ELR (cell line): ENCODE data around the gene SORBS1.
"Not testable (repeated sequence)": the region's sequence is repeated elsewhere in the genome, so short reads cannot be mapped to it uniquely, and the experiment has no call there.

Source experiments
- DNase-seq: peaks from one replicate; pipeline ENCODE4 v3.0.0-alpha.2; 2015; ENCODE audit warnings: low read depth

Gene SORBS1

DNA sequence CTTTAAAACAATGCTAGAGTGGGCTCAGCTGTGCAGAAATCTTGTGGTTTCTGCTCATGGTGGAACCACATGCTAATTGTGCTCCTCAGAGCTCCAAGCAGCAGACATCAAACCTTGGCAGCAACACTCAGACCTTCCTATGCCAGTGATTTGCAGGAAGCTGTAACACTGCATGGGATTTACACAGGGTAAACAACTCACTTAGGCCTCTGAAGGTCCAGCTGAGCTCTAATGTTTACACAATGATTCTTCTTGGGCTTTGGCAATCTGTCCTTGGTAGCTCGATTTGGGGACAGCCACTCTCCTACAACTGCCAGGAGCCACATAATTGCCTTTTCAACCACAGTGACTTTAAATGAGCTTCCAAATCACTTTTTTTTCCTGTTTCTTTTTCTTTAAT lies 172.6 kb downstream of the SORBS1 start:
- no peak for DNase-seq

- no peak for DNase-seq
Observed at GRCh38 chr10:95388109-95388471, 173.1 kb downstream of the SORBS1 start.

DNA sequence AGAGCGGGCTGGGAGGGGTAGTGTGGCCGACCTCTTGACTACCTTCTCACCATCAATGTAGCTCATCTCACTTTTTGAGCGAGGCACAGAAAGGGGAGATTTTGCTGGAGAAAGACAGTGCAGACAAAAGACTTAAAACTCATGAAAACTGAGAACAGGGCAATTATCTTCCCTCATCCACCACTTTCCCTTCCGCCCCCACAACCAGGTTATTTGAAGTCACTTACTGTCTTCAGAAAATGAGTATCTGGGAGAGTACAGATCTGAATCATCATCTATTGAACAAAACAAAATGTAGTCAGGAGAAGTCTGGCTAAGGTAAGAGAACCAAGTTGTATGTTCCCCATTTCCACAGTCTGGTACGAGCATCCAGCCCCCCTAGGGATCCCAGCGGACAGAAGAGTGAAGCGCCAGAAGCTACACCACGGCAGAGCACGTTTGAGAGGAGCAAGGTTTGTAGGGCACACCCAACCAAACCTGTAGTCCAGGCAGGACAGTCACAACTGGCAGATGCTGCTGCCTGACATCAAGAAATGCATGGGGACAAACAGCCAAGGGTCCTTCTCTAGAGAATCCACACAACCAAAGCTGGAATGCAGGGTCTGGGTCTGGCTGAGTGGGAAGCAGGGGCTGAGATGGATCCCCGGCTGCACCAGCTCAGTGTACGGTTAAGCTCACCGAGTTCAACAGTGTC lies 177.0 kb downstream of the SORBS1 start:
- no peak for DNase-seq

GRCh38 chr10:95382596-95382995 lies 178.6 kb downstream of the SORBS1 start:
- no peak for DNase-seq

DNA sequence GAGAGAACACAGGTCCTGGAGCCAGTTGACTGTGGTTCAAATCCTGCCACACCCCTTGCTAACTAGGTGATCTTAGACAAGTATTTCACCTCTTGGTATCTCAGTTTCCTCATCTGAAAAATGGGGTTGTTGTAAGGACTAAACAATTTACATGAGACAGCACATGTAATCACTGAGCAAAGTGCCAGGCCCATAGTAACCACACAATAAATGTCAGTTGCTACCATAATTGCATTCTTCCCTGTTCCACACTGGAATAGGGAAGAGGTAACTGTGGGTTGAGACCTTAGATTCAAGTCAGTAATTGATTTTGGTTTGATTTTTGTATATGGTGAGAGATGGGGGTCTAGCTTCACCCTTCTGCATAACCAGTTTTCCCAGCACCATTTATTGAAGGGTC lies 179.0 kb downstream of the SORBS1 start:
- DNase-seq = no peak

- DNase-seq = no peak
Observed at GRCh38 chr10:95377950-95378349, 183.2 kb downstream of the SORBS1 start.

GRCh38 chr10:95375418-95375817 lies 185.8 kb downstream of the SORBS1 start:
- DNase-seq = no peak

- peak; percentile 82 for DNase-seq
Observed at GRCh38 chr10:95374597-95375209, 186.5 kb downstream of the SORBS1 start.

DNA sequence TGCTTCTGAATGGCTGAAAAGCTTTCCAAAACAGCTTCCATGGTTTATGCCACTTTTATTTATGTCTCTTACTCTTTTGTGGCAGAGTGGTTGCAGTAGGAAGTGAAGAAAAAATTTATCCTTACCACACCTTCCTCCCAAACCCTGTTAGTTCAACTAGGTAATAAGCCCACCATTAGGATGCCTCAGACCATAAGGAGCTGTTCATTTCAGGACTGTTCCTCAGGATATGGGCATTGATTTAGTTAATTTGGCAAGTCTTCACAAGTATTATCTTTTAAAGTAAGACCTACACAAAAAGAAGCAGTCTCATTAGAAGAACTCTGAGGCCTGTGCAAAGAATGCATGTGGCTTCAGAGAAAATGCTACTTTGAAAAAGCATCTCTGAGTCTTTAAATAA lies 187.5 kb downstream of the SORBS1 start:
- DNase-seq = no peak

GRCh38 chr10:95364342-95364741 lies 196.8 kb downstream of the SORBS1 start:
- DNase-seq = no peak

DNA sequence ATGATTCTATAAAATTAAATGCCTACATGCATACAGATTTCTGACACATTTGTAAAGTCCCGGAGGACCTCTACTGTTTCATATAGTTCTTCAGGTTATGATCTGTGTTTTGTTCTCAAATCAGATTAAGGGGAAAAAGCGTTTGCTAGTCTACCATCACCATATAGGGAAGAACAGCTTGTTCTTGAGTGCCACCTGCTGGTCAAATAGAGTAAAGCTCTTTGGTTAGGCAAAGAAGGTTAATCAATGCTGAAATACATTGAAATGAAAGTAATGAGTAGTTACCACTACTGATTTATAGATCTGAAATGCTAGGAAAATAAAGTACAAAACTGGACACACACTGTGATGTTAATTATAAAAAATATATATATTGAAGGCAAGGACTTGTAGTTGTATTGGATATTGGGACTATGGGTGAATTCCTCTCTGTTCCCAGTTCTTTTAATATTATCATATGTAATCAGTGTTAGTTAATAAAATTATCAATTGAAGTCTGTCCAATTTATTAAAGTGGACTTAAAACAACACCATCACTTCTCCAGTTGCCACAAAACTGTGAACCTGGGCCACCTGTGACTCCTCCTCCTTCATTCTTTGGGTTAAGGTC lies 197.8 kb downstream of the SORBS1 start:
- peak; percentile 78 for DNase-seq

DNA sequence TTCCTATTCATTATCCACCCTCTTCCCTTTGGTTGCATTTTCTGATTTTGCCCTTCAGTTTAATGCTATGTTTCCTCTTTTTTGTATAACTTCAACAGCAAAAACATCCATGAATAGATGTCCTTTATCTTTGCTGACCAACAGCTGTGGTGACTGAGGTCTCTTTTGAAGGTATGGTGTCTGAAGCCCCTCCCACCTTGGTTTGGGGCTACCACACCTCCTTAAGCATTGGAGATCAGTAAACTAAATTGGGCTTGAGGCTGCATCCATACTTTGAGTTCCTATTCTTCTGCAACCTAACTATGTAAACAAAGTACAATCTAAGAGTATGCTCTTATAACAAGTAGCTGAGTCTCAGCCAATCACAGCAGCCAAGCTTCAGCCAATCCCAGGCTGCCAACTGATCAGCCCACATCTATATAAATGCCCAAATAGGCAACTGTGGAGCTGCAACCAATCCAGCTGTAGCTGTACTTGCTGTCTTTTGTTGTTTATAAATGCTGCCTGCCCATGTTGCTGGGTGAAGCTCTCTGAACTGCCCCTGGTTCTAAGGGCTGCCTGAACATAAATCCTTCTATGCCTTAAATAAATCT lies 201.0 kb downstream of the SORBS1 start:
- no peak for DNase-seq

DNA sequence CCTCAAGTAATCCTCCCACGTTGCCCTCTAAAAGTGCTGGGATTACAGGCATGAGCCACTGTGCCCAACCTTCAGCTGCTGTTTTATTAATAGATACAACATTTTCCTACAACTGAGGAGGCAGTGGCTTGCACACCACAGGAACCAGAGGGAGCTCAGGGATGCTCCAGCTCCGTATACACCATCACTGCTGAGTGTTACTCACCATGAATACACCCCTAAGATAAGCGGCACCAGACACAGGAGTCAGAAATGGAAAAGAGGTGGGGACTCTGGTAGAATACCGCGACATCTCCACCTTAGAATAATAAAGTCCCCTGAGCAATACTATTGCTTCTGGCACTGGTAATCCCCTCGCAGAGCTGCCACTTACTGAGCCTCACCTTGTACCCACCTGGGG lies 201.7 kb downstream of the SORBS1 start:
- no peak for DNase-seq

DNA sequence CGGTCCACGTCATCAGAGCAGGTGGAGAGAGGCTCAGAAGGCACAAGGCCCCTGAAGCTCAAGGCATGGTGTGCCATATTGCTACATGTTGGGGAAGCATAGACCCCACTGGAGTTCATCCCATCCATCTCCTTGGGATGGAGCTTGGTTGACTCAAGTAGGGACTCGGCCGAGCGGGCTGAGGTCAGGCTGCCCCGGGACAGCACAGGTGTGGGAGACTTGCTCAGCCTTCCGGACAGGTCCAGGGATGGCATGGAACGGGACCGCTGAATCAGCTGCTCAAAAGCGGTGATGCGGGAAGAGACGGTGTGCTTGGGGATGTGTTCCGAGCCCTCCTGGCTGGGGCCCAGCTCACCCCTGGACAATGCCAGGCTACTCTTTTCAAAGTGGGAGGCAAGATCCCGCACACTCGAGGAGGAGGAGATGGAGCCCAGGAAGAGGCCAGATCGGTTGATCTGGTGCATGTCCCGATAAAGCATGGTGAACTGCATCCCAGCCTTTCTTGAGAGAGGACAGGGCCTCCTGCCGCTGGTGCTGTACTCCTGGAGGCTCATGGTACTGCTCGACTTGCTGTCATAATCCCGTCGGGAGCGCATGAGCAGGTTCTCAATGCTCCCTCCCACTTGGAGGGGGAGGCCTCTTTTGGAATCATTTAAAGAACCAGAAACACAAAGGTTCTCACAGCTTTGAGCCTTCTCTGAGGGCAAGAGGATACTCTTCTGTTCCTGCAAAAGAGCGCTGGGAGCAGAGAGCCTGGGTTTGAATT lies 204.8 kb downstream of the SORBS1 start:
- DNase-seq = no peak

DNA sequence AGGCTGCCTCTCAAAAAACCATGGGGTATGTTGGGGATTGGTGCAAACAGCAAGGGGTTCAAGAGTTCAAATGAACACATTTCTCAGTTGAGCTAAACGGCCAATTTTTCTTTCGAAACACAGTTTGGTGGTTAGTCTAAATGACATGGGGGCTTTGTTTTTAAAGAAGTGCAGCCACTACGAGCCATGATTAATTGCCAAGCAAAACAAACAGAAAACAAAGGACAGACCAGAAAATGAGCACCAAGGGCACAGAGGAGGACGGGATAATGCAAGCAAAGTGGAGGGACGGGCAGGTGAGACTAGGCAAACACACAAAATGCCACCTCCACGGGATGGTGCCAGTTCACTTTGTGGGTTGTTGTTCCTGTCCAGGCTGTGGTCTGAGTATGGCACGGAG lies 205.9 kb downstream of the SORBS1 start:
- no peak for DNase-seq

DNA sequence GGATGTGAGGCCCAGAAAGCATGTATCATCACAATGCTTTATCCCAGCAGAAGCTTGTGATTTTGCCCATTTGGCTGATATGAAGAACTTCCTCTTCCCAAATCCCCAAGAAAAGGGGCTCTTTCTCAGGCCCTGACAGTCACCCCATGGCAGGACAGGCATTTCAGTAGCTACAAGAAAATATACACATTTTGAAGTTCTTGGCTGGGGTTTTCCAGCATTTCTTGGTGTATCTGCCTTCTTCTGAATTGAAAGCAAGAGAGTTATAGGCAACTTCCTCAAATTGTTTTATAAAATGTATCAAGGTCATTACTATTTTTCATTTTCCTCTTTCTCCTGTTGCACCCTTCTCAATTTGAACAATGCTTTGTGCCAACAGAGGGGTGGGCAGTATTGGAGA lies 207.1 kb downstream of the SORBS1 start:
- no peak for DNase-seq

DNA sequence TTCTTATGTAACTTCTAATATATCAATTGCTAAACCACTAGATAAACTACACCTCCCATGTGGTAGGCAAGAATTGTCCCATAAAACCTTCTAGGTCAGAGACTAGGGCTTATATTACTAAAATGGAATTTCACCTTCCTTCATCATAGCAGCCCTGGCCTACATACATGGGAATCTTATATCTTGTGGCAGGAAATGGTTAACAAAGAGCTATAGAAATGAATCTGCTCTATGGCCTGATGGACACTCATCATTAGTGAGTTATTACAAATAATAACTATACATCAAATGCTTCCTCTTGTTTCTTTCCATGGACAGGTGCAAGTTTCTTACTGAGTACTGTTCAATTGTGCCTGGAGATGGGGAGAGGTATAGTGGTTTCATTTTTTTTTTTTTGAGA lies 208.0 kb downstream of the SORBS1 start:
- no peak for DNase-seq

DNA sequence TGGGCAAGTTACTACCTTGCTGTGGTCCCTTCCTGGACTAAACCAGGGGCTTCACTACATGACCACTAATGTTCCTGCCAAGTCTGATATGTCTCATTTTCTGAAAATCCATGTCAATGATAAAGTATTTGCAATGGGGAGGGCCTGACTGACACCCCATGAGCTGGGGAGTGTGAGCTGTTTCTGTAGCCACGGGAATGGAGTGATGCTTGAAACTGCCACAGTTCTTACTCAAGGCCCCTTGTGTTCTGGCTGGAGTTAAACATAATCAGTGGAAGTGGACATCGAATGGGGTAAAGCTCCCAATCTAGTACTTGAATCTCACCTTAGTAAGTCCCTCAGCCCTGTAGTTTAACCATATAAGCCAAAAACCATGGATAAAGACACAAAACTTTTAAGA lies 208.5 kb downstream of the SORBS1 start:
- DNase-seq = no peak

- DNase-seq = no peak
Observed at GRCh38 chr10:95350830-95351228, 210.3 kb downstream of the SORBS1 start.

- DNase-seq = no peak
Observed at GRCh38 chr10:95350219-95350829, 210.8 kb downstream of the SORBS1 start.

DNA sequence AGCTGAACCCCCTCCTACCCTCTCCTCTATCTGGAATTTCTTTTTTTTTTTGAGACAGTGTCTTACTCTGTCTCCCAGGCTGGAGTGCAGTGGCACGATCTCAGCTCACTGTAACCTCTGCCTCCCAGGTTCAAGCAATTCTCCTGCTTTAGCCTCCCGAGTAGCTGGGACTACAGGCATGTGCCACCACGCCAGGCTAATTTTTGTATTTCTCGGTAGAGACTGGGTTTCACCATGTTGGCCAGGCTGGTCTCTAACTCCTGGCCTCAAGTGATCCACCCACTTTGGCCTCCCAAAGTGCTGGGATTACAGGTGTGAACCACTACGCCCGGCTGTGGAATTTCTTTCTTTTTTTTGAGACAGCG lies 213.8 kb downstream of the SORBS1 start:
- DNase-seq = not testable (repeated sequence)

DNA sequence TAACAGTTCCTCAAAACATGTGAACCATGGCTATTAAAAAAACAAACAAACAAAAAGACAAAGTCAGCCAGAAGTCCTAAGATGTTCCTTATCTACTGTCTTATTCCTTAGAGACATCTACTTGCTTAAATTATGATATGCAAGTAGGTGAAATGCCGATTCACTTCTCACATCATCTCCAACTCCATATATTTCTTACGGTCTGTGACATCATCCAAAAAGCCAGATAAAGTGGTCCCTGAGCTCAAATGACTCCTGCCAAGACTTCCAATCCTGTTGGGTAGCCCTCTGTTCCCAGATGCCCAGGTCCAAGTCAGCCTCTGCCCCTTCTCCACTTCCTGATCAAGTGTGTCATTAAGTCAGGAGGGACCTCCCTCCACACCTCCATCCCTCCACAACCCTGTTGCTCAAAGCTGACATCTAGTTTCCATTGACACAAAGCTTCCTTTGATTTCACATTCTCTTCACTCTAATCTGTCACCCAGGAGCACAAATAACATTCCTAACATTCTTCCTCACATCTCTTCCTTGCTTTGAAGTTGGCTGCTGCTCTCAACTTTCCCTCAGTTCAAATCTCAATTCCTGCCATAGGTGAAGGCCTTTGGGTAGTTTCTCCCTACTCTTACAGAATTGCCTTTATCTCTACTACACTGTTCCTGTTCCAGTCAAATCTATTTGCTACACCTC lies 214.3 kb downstream of the SORBS1 start:
- DNase-seq = no peak
